ENCODE measurements around the gene TEAD1.

GRCh38 chr11:12966002-12966401 is 291.8 kb downstream of the TEAD1 start:
- TF ChIP-seq CTCF (IDR thresholded peaks at IDR 0.05): no peak
- TF ChIP-seq POLR2A (IDR thresholded peaks at IDR 0.05): no peak
